HepG2 (cell line): Measurements from ENCODE around the gene NRN1L. TPM values are rescaled to one million over a fixed set of nuclear protein-coding genes. Genes with fewer than 3 reads are reported as not detected.
A peak's percentile ranks its signal among the peaks of the same experiment; 100 is the strongest.

Source experiments
- ATAC-seq: fragments of 200-7000 bp; cut with Tn5 transposase; 3 replicates; pipeline ENCODE4 v1.9.1; 2020; ENCODE audit warnings: mild to moderate bottlenecking, moderate library complexity
- BruUV-seq: library from RNA; stranded (reverse); fragments of 400-500 nt; replicated peaks from 2 replicates; lab custom pipeline; 2021; lab: Mats Ljungman, UMichigan
- CTCF ChIA-PET: fragments of 300-600 bp; formaldehyde crosslinking; extraction: SDS; loops from one replicate; lab custom pipeline; 2021; ENCODE audit warnings: low total read pairs, inconsistent platforms, low intra/inter-chr PET ratio; lab: Yijun Ruan, JAX
- POLR2A ChIA-PET: fragments of 350-600 bp; sonication (Branson Sonifier 250); formaldehyde crosslinking; loops from one replicate; lab custom pipeline; 2020; ENCODE audit warnings: antibody characterized with exemption, inconsistent platforms; lab: Yijun Ruan, JAX
- DNase-seq: peaks from one replicate; pipeline ENCODE4 v3.0.0-alpha.2; 2015; ENCODE audit warnings: low spot score
- FAIRE-seq: peaks from 3 replicates; lab custom pipeline; 2011; peaks lifted over from hg19 to GRCh38; lab: Jason Lieb, UNC
- H2AFZ ChIP-seq: one replicate; pipeline ENCODE4 v1.6.1; 2011; ENCODE audit warnings: low read length, inconsistent platforms
- H3K27ac ChIP-seq: fragments of 300-600 bp; 3 replicates; pipeline ENCODE4 v1.8.0; 2011; ENCODE audit warnings: mixed run types, mild to moderate bottlenecking, mixed read lengths, low read length, inconsistent platforms; ENCODE audit not compliant: insufficient read depth; ENCODE audit errors: extremely low read length
- H3K27me3 ChIP-seq, 2 experiments: fragments of 200-600 bp in 1 of 2; 2 replicates in 1 of 2; 3 replicates in 1 of 2; pipeline versions ENCODE4 v1.6.0 to v1.8.0; 2011; ENCODE audit warnings: low read length in 2 of 2, mild to moderate bottlenecking in 2 of 2, moderate library complexity in 2 of 2, inconsistent platforms in 1 of 2; ENCODE audit not compliant: insufficient read depth in 2 of 2, control insufficient read depth in 1 of 2
- H3K36me3 ChIP-seq, 2 experiments: fragments of 200-600 bp in 1 of 2; replicated peaks in 1 of 2; 2 replicates in 1 of 2; 3 replicates in 1 of 2; pipeline versions ENCODE4 v1.5.1 to v1.8.0; 2011; ENCODE audit warnings: low read length in 2 of 2, inconsistent platforms in 1 of 2; ENCODE audit not compliant: insufficient read depth in 2 of 2, control insufficient read depth in 1 of 2
- H3K4me1 ChIP-seq: 2 replicates; pipeline ENCODE4 v1.5.1; 2012; ENCODE audit warnings: low read length, inconsistent platforms; ENCODE audit not compliant: insufficient read depth
- H3K4me2 ChIP-seq: 2 replicates; pipeline ENCODE4 v1.6.0; 2011; ENCODE audit warnings: low read depth, low read length, inconsistent platforms
- H3K4me3 ChIP-seq, 3 experiments: fragments of 200-600 bp in 1 of 3; sonication (generic), shearing (Covaris generic) in 1 of 3; replicated peaks in 1 of 3; 2 replicates each; pipeline ENCODE4 v1.5.1; 2011 to 2016; ENCODE audit warnings: low read length in 3 of 3, inconsistent platforms in 2 of 3, low read depth in 2 of 3, mild to moderate bottlenecking in 2 of 3, control low read depth in 1 of 3, mixed read lengths in 1 of 3; ENCODE audit not compliant: insufficient read depth in 1 of 3
- H3K79me2 ChIP-seq: one replicate; pipeline ENCODE4 v1.6.1; 2011; ENCODE audit warnings: low read length, inconsistent platforms; ENCODE audit not compliant: insufficient read depth
- H3K9ac ChIP-seq: 2 replicates; pipeline ENCODE4 v1.6.0; 2011; ENCODE audit warnings: mild to moderate bottlenecking, low read depth, low read length, inconsistent platforms; ENCODE audit not compliant: insufficient read depth
- H3K9me3 ChIP-seq: 2 replicates; pipeline ENCODE4 v1.5.1; 2012; ENCODE audit warnings: mild to moderate bottlenecking, low read length
- H4K20me1 ChIP-seq: 2 replicates; pipeline ENCODE4 v1.6.0; 2011; ENCODE audit warnings: inconsistent platforms, mild to moderate bottlenecking, low read length, moderate library complexity; ENCODE audit not compliant: insufficient read depth
- CHCHD3 ChIP-seq: sonication (generic); formaldehyde crosslinking; IDR thresholded peaks from 2 replicates; pipeline ENCODE4 v1.8.0; 2022; ENCODE audit warnings: mild to moderate bottlenecking, missing genetic modification reagents, moderate library complexity
- ELF1 ChIP-seq: sonication (generic); formaldehyde crosslinking; IDR thresholded peaks from 2 replicates; pipeline ENCODE4 v1.4.0; 2020; ENCODE audit warnings: missing genetic modification reagents
- HNRNPK ChIP-seq: fragments of 200-400 bp; formaldehyde crosslinking; IDR thresholded peaks from 2 replicates; pipeline ENCODE4 v1.6.1; 2018; ENCODE audit warnings: low read length, low read depth, moderate library complexity, mild to moderate bottlenecking; ENCODE audit not compliant: poor library complexity, severe bottlenecking
- KMT2A ChIP-seq: sonication (generic); formaldehyde crosslinking; IDR thresholded peaks from 2 replicates; pipeline ENCODE4 v1.4.0; 2020; ENCODE audit warnings: missing genetic modification reagents
- NR2F1 ChIP-seq, 2 experiments: fragments of 450-650 bp in 1 of 2; formaldehyde crosslinking in 1 of 2; IDR thresholded peaks; 2 replicates each; pipeline versions ENCODE4 v1.5.0 to v1.6.1; 2016 to 2020; ENCODE audit warnings: mild to moderate bottlenecking in 1 of 2, missing compliant biosample characterization in 1 of 2, missing genetic modification reagents in 1 of 2, moderate library complexity in 1 of 2
- PHF8 ChIP-seq: sonication (generic); formaldehyde crosslinking; IDR thresholded peaks from 2 replicates; pipeline ENCODE4 v1.5.0; 2020; ENCODE audit warnings: missing genetic modification reagents
- ZNF256 ChIP-seq: sonication (generic); formaldehyde crosslinking; conservative IDR thresholded peaks from 2 replicates; pipeline ENCODE4 v1.4.0; 2020; ENCODE audit warnings: missing genetic modification reagents
- ZNF318 ChIP-seq: sonication (generic); formaldehyde crosslinking; IDR thresholded peaks from 2 replicates; pipeline ENCODE4 v1.4.0; 2020; ENCODE audit warnings: mild to moderate bottlenecking, missing genetic modification reagents
- ZNF530 ChIP-seq: sonication (generic); formaldehyde crosslinking; IDR thresholded peaks from 2 replicates; pipeline ENCODE4 v1.5.0; 2020; ENCODE audit warnings: low read depth, mild to moderate bottlenecking, missing genetic modification reagents
- ZNF660 ChIP-seq: sonication (generic); formaldehyde crosslinking; IDR thresholded peaks from 2 replicates; pipeline ENCODE4 v1.5.1; 2020; ENCODE audit warnings: mild to moderate bottlenecking, low read depth, missing genetic modification reagents, borderline replicate concordance
- ZNF737 ChIP-seq: sonication (generic); formaldehyde crosslinking; IDR thresholded peaks from 2 replicates; pipeline ENCODE4 v1.5.0; 2020; ENCODE audit warnings: missing genetic modification reagents, mild to moderate bottlenecking, borderline replicate concordance
- WGBS: methylation state at CpG from one replicate; pipeline ENCODE4 v1.1.6; 2017; ENCODE audit warnings: low lambda C conversion rate; 5-methylcytosine and 5-hydroxymethylcytosine counted together
- in situ Hi-C: cut with HindIII; loops from 2 replicates; pipeline ENCODE4 v1.10.0; 2017; ENCODE audit warnings: low pct_unique_long_range_greater_than_20kb; ENCODE audit not compliant: extremely low pct_ligation_motif_present
- intact Hi-C: fragments of 100-400 bp; cut with micrococcal nuclease; formaldehyde crosslinking; loops from one replicate; pipeline ENCODE4 v1.10.0; 2022; ENCODE audit not compliant: unreplicated experiment
- polyA plus RNA-seq, 8 experiments: library from polyadenylated mRNA; depleted of rRNA in 3 of 8; stranded (reverse) in 7 of 8; unstranded in 1 of 8; fragments of >200 nt; fragmentation: Illumina TruSeq in 4 of 8; extraction: Trizol in 4 of 8; gene quantifications; 2 replicates each; pipeline versions ENCODE4 v1.2.1 to v1.2.3, GENCODE V29; 2011 to 2016; ENCODE audit warnings: low read depth in 4 of 8, missing spikeins in 1 of 8, mixed read lengths in 1 of 8; ENCODE audit not compliant: insufficient read depth in 1 of 8
- total RNA-seq, 5 experiments: library from RNA; depleted of rRNA; stranded (reverse); fragments of >200 nt; fragmentation: Illumina TruSeq; extraction: Trizol; gene quantifications; 2 replicates each; pipeline ENCODE4 v1.2.3, GENCODE V29; 2016; ENCODE audit warnings: low read depth in 1 of 5
- TF ChIP-seq, protein P1 (sequence below), 2 experiments: sonication (generic) in 1 of 2; formaldehyde crosslinking in 1 of 2; IDR thresholded peaks; 2 replicates each; pipeline versions ENCODE4 v1.5.1 to v1.6.1; 2011 to 2020; ENCODE audit warnings: borderline replicate concordance in 1 of 2, low read depth in 1 of 2, low read length in 1 of 2, mild to moderate bottlenecking in 1 of 2, missing genetic modification reagents in 1 of 2, moderate library complexity in 1 of 2

The NRN1L gene
- total and polyA plus RNA-seq, 2 of the 13 experiments (the other 11 are each of a cell fraction or from before 2014, with no cell fraction given), result 0.53 to 1.2 TPM

GRCh38 chr16:67893743-67894399 is 9.2 kb downstream of the NRN1L start:
- intact Hi-C loops (loop anchor here (1.0 to 2.0 kb wide), 2 partner anchors 20 to 35 kb away; no protein-coding TSS in a partner anchor), in situ Hi-C loops (no loop called here)
- Histone ChIP-seq H3K9ac (peak overlapping the region; percentile 99), H3K79me2 (peaks cover 40% of the 10 kb centered on the region), H3K27ac (peak overlapping the region; percentile 90), H3K9me3 (no peaks in the 10 kb centered on the region), H4K20me1 (peaks cover 7% of the 10 kb centered on the region; the same call in 1 of the 2 replicates), H3K4me3 (peak overlapping the region; percentile 93 to 99 (median 98)), H3K4me2 (peak overlapping the region; percentile 86), H3K27me3 (no peaks in the 10 kb centered on the region; a peak in 1 of 5 replicates), H2AFZ (no peak overlapping the region), H3K36me3 (no peaks in the 10 kb centered on the region), H3K4me1 (peaks cover 51% of the 10 kb centered on the region)
- ATAC-seq, result peak; percentile 34
- TSS peak; percentile 66 for BruUV-seq
- peak; percentile 60 for DNase-seq
- ChIA-PET POLR2A (interaction anchor here (1.0 to 3.0 kb wide), 7 partner anchors 11 to 87 kb away, joined by 3 to 32 read pairs (median 4); partner anchors contain the start of genes CTRL, EDC4, NRN1L and RANBP10), CTCF (interaction anchor here (1.1 kb wide), 1 partner anchor 35 kb away, joined by 3 read pairs; no protein-coding TSS in a partner anchor)
- WGBS, result 1% methylated on average over 14 of the region's 14 CpGs
- peak; percentile 63 for FAIRE-seq
- TF ChIP-seq NR2F1 (CRISPR knock-in tag; IDR thresholded peaks at IDR 0.05) (no peak), CHCHD3 (CRISPR knock-in tag) (0 out of 2 replicates have a peak, but pooled peaks have one; percentile 5), HNRNPK (no peak), ZNF530 (no peak; the same call in 1 of the 2 replicates), ZNF737 (CRISPR knock-in tag) (peak; percentile 56; the same call in 1 of the 2 replicates), KMT2A (CRISPR knock-in tag) (peak; percentile 11; the same call in 1 of the 2 replicates), ZNF256 (CRISPR knock-in tag) (no peak), PHF8 (CRISPR knock-in tag) (no peak; the same call in none of the 2 replicates), ZNF318 (no peak), ZNF660 (CRISPR knock-in tag) (no peak), ELF1 (CRISPR knock-in tag) (peak; percentile 42; the same call in 1 of the 2 replicates)
- TF ChIP-seq, protein P1, sequence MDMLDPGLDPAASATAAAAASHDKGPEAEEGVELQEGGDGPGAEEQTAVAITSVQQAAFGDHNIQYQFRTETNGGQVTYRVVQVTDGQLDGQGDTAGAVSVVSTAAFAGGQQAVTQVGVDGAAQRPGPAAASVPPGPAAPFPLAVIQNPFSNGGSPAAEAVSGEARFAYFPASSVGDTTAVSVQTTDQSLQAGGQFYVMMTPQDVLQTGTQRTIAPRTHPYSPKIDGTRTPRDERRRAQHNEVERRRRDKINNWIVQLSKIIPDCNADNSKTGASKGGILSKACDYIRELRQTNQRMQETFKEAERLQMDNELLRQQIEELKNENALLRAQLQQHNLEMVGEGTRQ (IDR thresholded peaks at IDR 0.05; ENCODE audit: low read depth, low read length), result no peak
- TF ChIP-seq, protein P1 (CRISPR knock-in tag; IDR thresholded peaks at IDR 0.05; ENCODE audit: borderline replicate concordance), result no peak
